ENCODE data around the gene ADAD2.

Gene ADAD2

DNA sequence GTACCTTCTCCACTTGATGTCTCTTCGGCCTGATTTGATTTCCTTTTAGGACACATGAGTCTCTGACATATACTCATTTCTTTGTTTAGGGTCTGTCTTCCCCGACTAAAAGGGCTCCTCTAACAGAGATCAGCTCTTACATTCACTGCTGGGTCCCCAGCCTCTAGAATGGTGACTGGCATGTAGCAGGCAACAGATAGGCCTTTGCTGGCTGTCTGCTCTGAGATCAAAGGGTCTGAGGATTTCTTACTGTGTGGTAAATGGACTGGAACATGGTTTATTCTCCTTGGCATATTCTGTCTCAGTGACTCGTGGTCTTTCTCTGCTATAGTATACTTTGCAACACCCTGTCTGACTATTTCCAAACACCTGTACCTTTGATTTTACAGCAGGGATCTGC, 29.2 kb upstream of the ADAD2 start:
- Histone ChIP-seq H3K4me1 (ENCODE audit: insufficient read depth, low read length) (no peaks in the 10 kb centered on the region), H3K36me3 (ENCODE audit: insufficient read depth, low read length) (no peaks in the 10 kb centered on the region), H3K9me3 (ENCODE audit: low read length) (no peaks in the 10 kb centered on the region), H2AFZ (ENCODE audit: low read depth, low read length) (no peak overlapping the region), H3K4me3 (ENCODE audit: low read length) (no peak overlapping the region), H3K27me3 (ENCODE audit: insufficient read depth, low read length) (peaks cover 13% of the 10 kb centered on the region)

DNA sequence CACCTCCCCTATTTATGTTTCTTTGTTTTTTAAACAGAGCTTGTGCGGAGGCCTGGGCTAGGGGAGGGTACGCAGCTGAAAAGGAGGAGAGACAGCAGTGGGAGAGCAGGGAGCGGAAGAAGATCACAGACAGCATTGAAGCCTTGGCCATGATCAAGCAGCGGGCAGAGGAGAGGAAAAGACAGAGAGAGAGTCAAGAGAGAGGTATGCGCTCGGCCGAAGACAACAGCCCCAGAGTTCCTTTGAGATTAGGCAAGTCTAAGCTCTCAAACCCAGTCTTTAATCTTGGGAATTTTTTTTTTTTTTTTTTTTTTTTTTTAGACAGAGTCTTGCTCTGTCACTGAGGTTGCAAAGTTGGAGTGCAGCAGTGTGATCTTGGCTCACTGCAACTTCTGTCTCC, 25.2 kb upstream of the ADAD2 start:
- Histone ChIP-seq H3K36me3 (ENCODE audit: insufficient read depth, low read length) (no peaks in the 10 kb centered on the region), H3K4me1 (ENCODE audit: insufficient read depth, low read length) (no peaks in the 10 kb centered on the region), H3K4me3 (ENCODE audit: low read length) (no peak overlapping the region), H2AFZ (ENCODE audit: low read depth, low read length) (no peak overlapping the region), H3K27me3 (ENCODE audit: insufficient read depth, low read length) (peaks cover 7% of the 10 kb centered on the region), H3K9me3 (ENCODE audit: low read length) (no peaks in the 10 kb centered on the region)

- H3K4me1 ChIP-seq (ENCODE audit: insufficient read depth, low read length): no peaks in the 10 kb centered on the region
- no peaks in the 10 kb centered on the region for H3K36me3 ChIP-seq (ENCODE audit: insufficient read depth, low read length)
- no peak overlapping the region for H2AFZ ChIP-seq (ENCODE audit: low read depth, low read length)
- H3K4me3 ChIP-seq (ENCODE audit: low read length): no peak overlapping the region
- no peaks in the 10 kb centered on the region for H3K9me3 ChIP-seq (ENCODE audit: low read length)
- peaks cover 2% of the 10 kb centered on the region for H3K27me3 ChIP-seq (ENCODE audit: insufficient read depth, low read length)
These were observed 23.9 kb upstream of the ADAD2 start for GRCh38 chr16:84166796-84167695.

GRCh38 chr16:84169765-84170310, 21.1 kb upstream of the ADAD2 start:
- Histone ChIP-seq H3K9me3 (ENCODE audit: low read length) (no peaks in the 10 kb centered on the region), H3K4me3 (ENCODE audit: low read length) (no peak overlapping the region), H3K27me3 (ENCODE audit: insufficient read depth, low read length) (no peaks in the 10 kb centered on the region), H3K4me1 (ENCODE audit: insufficient read depth, low read length) (no peaks in the 10 kb centered on the region), H3K36me3 (ENCODE audit: insufficient read depth, low read length) (no peaks in the 10 kb centered on the region), H2AFZ (ENCODE audit: low read depth, low read length) (no peak overlapping the region)

GRCh38 chr16:84174396-84174795, 16.6 kb upstream of the ADAD2 start:
- Histone ChIP-seq H3K36me3 (ENCODE audit: insufficient read depth, low read length) (peaks cover 14% of the 10 kb centered on the region), H3K4me1 (ENCODE audit: insufficient read depth, low read length) (peaks cover 16% of the 10 kb centered on the region), H3K27me3 (ENCODE audit: insufficient read depth, low read length) (no peaks in the 10 kb centered on the region), H3K9me3 (ENCODE audit: low read length) (no peaks in the 10 kb centered on the region), H2AFZ (ENCODE audit: low read depth, low read length) (no peak overlapping the region), H3K4me3 (ENCODE audit: low read length) (no peak overlapping the region)

GRCh38 chr16:84175350-84176081, 15.4 kb upstream of the ADAD2 start:
- Histone ChIP-seq H3K4me3 (ENCODE audit: low read length) (no peak overlapping the region), H3K36me3 (ENCODE audit: insufficient read depth, low read length) (peaks cover 26% of the 10 kb centered on the region), H2AFZ (ENCODE audit: low read depth, low read length) (no peak overlapping the region), H3K27me3 (ENCODE audit: insufficient read depth, low read length) (no peaks in the 10 kb centered on the region), H3K9me3 (ENCODE audit: low read length) (no peaks in the 10 kb centered on the region), H3K4me1 (ENCODE audit: insufficient read depth, low read length) (peaks cover 16% of the 10 kb centered on the region)

DNA sequence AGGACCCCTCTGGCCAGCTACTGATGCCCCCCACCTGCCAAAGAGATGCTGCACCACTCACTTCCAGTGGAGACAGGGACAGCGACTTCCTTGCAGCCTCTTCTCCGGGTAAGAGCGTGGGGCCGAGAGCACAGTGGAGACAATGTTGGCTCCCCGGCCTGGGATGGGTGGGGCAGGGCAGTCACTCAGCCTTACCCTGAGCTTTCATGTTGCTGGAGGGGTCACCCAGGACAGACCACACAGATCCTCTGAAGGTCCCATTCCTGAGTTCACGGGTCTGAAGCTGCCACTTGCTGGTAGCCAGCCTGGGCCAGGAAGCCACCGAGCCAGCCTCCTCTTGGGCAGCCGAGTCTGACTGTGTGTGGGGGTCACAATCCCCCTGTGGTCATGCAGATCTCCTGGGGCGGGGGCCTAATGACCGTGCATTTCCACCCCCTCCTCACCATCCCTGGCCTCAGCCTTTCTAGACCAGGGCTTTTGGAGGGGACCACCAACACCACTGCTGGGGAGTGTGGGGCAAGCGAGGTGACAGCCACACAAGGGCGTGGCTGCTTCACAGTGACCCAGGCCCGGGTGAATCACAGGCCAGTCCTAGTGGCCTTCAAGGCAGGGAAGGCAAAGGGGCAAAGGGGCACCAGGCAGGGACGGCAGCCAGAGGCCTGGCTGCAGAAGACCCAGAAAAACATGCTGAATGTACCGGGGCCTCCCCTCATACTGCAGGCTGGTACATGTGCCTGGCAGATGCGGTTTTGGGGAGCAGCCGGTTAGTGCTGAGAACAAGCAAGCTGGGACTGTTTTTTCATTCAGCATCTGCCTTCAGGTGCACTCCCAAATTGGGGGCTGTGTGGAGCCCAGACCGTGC, 14.5 kb upstream of the ADAD2 start:
- Histone ChIP-seq H2AFZ (ENCODE audit: low read depth, low read length) (no peak overlapping the region), H3K4me1 (ENCODE audit: insufficient read depth, low read length) (peaks cover 16% of the 10 kb centered on the region), H3K36me3 (ENCODE audit: insufficient read depth, low read length) (peaks cover 29% of the 10 kb centered on the region), H3K27me3 (ENCODE audit: insufficient read depth, low read length) (no peaks in the 10 kb centered on the region), H3K4me3 (ENCODE audit: low read length) (no peak overlapping the region), H3K9me3 (ENCODE audit: low read length) (no peaks in the 10 kb centered on the region)

GRCh38 chr16:84177741-84178073, 13.2 kb upstream of the ADAD2 start:
- H3K4me1 ChIP-seq (ENCODE audit: insufficient read depth, low read length): peaks cover 16% of the 10 kb centered on the region
- H3K9me3 ChIP-seq (ENCODE audit: low read length): no peaks in the 10 kb centered on the region
- H3K36me3 ChIP-seq (ENCODE audit: insufficient read depth, low read length): peaks cover 42% of the 10 kb centered on the region
- H3K4me3 ChIP-seq (ENCODE audit: low read length): no peak overlapping the region
- H2AFZ ChIP-seq (ENCODE audit: low read depth, low read length): no peak overlapping the region
- no peaks in the 10 kb centered on the region for H3K27me3 ChIP-seq (ENCODE audit: insufficient read depth, low read length)

DNA sequence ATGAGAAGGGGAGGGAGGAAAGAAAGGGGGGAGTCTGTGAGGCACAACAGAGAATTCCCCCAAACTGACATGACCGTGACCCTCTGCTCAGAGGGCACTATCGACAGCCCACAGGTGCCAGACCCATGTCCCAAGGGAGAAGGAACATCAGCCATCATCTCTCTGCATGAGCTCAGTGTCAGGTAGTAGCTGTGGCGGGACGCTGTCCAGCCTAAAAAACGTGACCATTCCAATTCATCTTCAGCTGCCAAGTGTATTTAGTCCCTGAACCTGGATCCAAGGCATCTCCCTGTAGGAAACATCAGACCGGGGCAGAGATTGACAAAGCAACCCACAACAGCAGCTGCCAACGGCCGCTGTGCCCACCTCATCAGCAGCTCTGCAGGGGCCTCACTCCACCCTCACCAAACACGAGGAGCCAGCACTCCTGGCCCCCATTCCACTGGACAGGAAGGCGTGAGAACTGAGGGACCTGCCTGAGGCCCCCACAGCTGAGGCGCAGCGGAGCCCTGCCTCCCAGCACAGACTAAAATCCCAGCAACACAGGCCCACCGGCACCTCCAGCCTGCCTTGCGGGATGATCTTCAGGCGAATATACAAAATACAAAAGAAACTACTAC, 12.7 kb upstream of the ADAD2 start:
- peaks cover 16% of the 10 kb centered on the region for H3K4me1 ChIP-seq (ENCODE audit: insufficient read depth, low read length)
- H3K4me3 ChIP-seq (ENCODE audit: low read length): no peak overlapping the region
- H3K9me3 ChIP-seq (ENCODE audit: low read length): no peaks in the 10 kb centered on the region
- no peaks in the 10 kb centered on the region for H3K27me3 ChIP-seq (ENCODE audit: insufficient read depth, low read length)
- peaks cover 47% of the 10 kb centered on the region for H3K36me3 ChIP-seq (ENCODE audit: insufficient read depth, low read length)
- H2AFZ ChIP-seq (ENCODE audit: low read depth, low read length): no peak overlapping the region

GRCh38 chr16:84178892-84179611, 11.9 kb upstream of the ADAD2 start:
- no peak overlapping the region for H3K4me3 ChIP-seq (ENCODE audit: low read length)
- H3K27me3 ChIP-seq (ENCODE audit: insufficient read depth, low read length): no peaks in the 10 kb centered on the region
- H3K36me3 ChIP-seq (ENCODE audit: insufficient read depth, low read length): peaks cover 55% of the 10 kb centered on the region
- no peak overlapping the region for H2AFZ ChIP-seq (ENCODE audit: low read depth, low read length)
- H3K9me3 ChIP-seq (ENCODE audit: low read length): no peaks in the 10 kb centered on the region
- H3K4me1 ChIP-seq (ENCODE audit: insufficient read depth, low read length): peaks cover 16% of the 10 kb centered on the region

DNA sequence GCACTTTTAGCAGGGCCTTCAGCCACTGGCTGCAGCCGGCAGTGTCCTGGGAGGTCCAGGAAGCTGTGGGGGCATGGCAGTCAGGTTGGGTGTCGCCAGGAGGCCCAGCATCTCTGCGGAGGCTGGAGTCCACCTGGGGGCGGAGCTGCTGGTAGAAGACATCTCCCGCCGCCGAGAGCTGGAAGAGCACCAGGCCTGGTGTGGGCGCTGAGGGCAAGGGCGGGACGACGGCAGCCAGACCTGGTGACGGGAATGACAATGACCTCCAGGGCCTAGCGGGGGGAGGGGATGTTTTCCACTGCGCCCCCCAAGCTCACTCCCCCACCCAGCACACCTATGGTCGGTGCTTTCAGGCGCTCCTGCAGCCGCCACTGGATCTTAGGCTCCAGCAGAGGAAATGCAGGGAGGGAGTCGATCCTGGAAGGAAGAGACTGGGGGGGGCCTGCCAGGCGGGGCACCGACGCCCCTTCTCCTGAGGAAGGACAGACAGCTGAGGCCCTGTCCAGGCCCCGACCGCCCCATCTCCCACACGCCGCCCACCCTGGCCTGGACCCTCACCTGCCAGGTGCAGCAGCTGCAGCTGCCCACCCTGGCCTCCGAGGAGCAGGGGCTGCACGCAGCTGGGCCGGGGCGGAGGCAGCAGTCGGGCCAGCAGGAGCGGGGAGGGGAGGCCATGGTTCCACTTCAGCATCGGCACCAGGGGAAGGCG, 11.2 kb upstream of the ADAD2 start:
- Histone ChIP-seq H3K27me3 (ENCODE audit: insufficient read depth, low read length) (no peaks in the 10 kb centered on the region), H3K9me3 (ENCODE audit: low read length) (no peaks in the 10 kb centered on the region), H3K4me3 (ENCODE audit: low read length) (no peak overlapping the region), H2AFZ (ENCODE audit: low read depth, low read length) (no peak overlapping the region), H3K36me3 (ENCODE audit: insufficient read depth, low read length) (peaks cover 62% of the 10 kb centered on the region), H3K4me1 (ENCODE audit: insufficient read depth, low read length) (peaks cover 16% of the 10 kb centered on the region)

Measured in neuron (in vitro differentiated cells).